NCI-H1694 (cell line): Measurements from ENCODE around the gene TM6SF1.
"Not testable (repeated sequence)": the region's sequence is repeated elsewhere in the genome, so short reads cannot be mapped to it uniquely, and the experiment has no call there.

Experiments
- DNase-seq: peaks from one replicate; lab custom pipeline; 2025; lab: John Stamatoyannopoulos, UW

Gene TM6SF1

GRCh38 chr15:83106994-83107840 is at the start of gene TM6SF1:
TSS of gene TM6SF1 (plus strand) at chr15:83107645. CDS start at chr15:83107681, 36 bp downstream.
- DNase-seq: no peak

DNA sequence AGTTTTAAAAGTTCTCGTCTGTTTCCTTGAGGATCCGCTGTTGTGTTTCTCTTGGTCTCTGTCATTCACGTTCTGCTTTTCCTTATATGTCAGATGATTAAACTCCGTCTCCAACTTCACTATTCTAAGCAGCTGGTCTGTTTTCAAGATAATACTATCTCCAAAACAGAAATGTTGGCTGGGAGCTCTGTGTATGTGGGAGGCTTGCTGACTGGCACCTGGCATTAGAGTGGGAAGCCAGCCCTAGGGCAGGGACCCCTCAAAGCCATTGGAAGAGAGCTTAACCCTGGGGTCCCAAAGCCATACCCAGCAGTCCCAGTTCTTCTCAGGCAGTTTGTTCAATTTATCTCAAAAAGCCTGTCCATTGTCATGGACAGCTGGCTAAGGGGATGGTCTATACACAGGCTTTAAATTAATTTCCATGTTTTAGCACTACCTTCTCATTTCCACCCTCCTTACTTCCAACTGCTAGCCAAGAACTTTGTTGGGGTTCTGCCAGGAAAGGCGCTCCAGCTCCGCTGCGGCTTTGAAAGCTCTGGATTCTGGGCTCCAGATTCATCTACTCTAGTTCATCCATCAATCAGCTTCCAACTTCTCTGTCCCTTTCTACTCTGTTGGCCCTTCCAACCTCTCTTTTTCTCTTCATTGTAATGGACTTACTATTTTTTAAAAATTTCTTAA is 49.6 kb upstream of the TM6SF1 start:
- DNase-seq: no peak

DNA sequence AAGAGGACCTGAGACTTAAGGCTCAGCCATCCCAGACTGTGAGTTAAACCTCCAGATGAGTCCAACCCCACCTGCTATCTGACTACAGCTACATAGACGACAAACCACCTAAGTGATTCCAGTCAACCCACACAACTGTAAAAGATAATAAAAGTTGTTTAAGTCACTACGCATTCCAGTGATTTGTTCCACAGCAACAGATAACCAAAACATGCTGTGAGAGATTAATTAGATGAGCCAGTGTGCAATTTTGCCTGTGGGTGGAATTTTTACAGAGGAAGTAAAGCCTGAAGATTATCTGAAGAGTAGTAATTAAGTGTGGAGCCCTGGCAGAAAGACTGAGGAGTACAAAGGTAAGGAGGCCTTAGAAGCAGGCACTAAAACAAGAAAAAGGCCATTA is 45.8 kb upstream of the TM6SF1 start:
- no peak for DNase-seq

- DNase-seq: no peak
Measured at GRCh38 chr15:83062768-83063180, 44.7 kb upstream of the TM6SF1 start.

- DNase-seq: no peak
Measured at GRCh38 chr15:83063551-83063950, 43.9 kb upstream of the TM6SF1 start.

DNA sequence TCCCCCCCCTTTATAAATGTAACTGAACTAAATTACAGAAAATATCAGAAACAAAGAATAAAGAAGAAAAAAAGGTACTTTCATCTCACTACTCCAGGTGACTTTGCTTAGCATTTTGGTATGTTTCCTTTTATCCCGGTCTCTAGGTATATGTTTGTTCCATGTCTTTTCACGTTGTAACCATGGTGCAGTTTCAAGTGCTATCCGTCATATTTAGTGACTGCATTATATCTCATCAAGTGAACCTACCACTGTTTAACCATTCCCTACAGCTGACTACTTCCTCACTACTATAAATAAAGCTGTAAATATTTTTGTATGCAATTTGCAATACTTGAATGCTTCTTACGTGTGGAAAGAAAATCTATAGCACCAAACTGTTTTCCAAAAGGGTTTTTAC is 42.6 kb upstream of the TM6SF1 start:
- no peak for DNase-seq

GRCh38 chr15:83065431-83065830 is 42.0 kb upstream of the TM6SF1 start:
- DNase-seq: no peak

DNA sequence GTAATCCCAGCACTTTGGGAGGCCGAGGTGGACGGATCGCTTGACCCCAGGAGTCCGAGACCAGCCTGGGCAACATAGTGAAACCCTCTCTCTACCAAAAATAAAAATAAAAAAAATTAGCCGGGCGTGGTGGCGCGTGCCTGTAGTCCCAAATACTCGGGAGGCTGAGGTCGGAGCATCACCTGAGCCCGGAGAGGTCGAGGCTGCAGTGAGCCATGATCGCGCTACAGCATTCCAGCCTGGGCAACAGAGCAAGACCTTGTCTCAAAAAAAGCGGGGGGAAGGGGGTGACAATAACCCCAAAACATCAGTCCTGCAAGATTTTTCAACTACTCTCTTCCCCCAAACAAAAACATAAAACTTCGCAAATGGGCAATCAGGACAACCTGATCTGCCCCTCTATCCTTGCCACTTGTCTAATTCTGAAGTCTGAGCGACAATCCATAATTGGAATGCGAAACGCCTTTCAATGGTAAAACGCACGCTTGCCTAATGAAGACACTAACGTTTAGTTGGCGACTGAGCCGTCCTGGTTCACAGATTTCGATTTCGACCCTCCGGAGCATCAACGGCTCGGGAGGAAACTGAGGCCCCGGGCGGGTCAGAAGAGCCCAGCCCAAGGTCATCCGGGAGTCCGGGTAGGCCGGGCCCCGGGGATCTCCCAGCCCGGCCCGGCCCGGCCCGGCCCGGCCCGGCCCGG is 41.3 kb upstream of the TM6SF1 start:
- DNase-seq: no peak

DNA sequence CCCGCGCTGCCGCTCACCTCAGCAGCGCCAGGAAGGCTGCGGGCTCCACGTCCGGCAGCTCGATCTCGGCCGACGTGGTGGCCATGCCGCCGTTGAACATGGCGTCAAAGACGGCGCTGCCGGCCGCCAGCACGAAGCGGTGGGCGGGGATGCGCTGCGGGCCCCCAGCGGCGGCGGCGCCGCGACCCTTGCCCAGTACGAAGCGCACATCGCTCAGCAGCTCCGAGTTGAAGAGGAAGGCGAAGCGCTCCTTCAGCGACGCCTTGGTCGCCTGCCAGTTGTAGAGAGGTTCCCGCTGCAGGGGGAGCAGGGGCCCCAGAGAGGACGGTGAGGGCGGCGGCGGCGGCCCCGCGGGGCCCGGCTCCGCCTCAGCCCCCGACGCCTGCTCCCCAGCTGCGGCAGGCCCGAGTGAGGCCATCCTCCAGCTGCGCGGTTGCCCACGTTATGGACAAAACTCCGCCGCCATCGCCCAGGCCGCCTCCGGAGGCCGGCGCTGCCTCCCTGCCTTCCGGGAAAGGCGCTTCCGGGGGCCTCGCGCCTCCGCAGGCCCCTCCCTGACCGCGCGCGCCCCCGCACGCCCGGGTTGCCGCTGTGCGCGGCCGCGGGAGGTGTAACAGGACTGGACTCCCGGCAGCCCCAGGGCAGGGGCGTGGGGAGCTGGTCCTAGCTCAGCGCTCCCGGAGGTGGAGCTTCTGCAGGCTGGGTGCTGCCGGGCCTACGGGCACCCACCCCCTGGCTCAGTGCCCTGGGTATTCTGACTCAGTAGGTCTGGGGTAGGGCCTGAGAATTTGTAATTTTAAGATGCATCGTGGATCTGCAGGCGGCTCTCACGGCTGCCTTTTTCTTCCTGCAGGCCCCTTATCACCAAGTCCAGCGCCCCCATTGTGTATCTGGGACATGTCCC is 40.5 kb upstream of the TM6SF1 start, which contains the start of gene BTBD1:
Gene BTBD1, minus strand, starts transcription at position 519 of the 904 bp plus-strand sequence. Its CDS starts 101 bp downstream, at position 418.
- peak; percentile 55 for DNase-seq

DNA sequence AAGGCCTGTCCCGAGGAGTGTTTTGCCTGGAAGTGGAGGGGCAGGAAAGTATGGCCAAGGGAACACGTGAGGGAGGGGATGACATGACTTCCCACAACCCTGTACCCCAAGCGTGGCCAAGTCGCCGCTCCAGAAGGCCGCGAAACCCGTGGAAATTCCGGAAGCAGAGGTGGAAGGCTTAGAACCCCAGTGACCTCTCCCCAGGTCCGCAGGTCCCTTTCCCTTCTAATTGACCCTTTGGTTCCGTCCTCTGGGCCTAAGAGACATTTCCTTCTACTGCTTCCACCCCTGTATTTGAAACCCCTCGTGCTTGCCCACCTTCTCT is 39.8 kb upstream of the TM6SF1 start:
- no peak for DNase-seq

DNA sequence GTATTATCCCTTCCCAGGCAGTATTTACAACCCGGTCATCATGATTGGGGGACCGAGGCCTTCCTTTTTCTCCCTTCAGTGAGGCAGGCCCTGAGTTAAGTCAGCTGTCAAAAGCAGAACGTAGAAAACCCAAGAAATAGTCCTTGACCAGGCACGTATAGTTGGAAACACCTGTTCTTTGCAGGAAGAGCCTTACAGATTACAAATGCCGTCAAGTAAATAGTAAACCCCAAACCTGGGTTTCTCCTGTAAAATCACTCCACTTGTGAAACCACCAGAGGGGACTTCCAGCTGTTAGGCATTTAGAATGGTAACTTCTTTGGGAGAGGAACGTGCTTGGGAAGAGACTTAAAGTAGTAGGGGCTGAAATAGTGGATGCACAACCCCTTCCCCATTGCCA is 39.4 kb upstream of the TM6SF1 start:
- DNase-seq: no peak

- not testable (repeated sequence) for DNase-seq
Measured at GRCh38 chr15:83069211-83069642, 38.2 kb upstream of the TM6SF1 start.

- no peak for DNase-seq
Measured at GRCh38 chr15:83077491-83078230, 29.8 kb upstream of the TM6SF1 start.

- DNase-seq: no peak
Measured at GRCh38 chr15:83078712-83079111, 28.7 kb upstream of the TM6SF1 start.

DNA sequence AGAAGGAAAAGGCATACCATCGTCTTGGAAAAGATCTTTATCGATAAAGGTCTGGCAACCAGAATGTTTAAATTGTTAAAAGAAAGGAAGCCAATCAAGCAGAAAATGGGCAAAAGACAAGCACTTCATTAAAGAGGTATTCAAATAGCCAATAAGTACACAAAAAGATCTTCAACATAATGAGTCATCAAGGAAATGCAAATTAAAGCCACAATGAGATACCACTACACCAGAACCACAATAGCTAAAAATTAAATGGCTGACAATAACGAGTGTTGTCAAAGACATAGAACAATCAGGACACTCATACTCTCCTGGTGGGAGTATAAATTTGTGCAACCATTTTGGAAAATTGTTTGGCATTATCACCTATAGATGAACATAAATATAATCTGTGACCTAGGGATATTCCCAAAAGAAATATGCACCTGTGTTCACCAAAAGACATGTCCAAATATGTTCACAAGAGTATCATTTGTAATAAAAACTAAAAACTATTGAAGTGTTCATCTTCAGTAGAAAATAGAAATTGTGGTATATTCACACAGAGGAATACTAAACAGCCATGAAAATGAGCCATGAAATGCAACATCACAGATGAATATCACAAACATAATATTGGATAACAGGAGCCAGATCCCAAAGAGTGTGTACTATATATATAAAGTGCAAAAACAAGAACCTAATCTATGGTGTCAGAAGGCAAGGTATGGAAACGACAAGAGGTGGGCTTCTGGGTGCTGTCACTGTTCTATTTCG is 26.0 kb upstream of the TM6SF1 start:
- no peak for DNase-seq

- DNase-seq: no peak
Measured at GRCh38 chr15:83082730-83083386, 24.6 kb upstream of the TM6SF1 start.

DNA sequence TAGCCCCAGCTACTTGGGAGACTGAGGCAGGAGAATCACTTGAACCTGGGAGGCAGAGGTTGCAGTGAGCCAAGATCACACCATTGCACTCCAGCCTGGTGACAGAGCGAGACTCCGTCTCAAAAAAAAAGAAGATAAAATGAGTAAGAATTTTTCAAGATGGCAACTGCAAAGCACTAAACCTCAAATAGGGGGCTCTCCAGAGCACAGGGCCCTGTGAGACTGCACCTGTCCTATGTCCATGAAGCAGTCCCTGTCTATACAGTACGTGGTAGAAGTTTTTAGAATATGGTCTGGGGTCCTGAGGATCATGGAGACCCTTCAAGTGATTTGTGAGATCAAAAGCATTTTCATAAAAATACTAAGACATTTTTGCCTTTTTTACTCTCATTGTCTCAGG is 22.0 kb upstream of the TM6SF1 start:
- DNase-seq: not testable (repeated sequence)

- DNase-seq: not testable (repeated sequence)
Measured at GRCh38 chr15:83085864-83086552, 21.4 kb upstream of the TM6SF1 start.

DNA sequence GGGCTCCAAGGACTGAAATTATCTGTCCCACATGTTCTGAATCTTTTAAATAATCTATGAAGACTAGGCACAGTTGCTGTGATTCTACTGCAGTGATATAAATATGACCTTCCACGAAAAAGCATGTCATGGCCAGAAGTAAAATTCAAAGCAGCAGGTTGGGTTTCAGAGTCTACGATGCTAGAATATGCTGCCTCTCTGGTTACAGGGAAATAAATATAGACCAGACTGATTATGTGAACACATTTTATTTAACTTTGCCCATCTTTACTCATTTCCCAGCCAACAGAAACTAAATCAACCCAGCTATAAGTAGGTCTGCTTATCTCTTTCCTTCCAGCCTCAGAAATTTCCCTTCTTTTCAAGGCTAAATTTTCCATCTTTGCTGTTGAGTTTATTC is 19.9 kb upstream of the TM6SF1 start:
- DNase-seq: no peak
